HS-5 (cell line): Measurements from ENCODE around the gene LRIT1.
A peak's percentile ranks its signal among the peaks of the same experiment; 100 is the strongest.
"Not testable (repeated sequence)": the region's sequence is repeated elsewhere in the genome, so short reads cannot be mapped to it uniquely, and the experiment has no call there.

Source experiments
- DNase-seq: peaks from one replicate; pipeline ENCODE4 v3.0.0-alpha.2; 2012; ENCODE audit warnings: low read depth

Gene LRIT1, protein sequence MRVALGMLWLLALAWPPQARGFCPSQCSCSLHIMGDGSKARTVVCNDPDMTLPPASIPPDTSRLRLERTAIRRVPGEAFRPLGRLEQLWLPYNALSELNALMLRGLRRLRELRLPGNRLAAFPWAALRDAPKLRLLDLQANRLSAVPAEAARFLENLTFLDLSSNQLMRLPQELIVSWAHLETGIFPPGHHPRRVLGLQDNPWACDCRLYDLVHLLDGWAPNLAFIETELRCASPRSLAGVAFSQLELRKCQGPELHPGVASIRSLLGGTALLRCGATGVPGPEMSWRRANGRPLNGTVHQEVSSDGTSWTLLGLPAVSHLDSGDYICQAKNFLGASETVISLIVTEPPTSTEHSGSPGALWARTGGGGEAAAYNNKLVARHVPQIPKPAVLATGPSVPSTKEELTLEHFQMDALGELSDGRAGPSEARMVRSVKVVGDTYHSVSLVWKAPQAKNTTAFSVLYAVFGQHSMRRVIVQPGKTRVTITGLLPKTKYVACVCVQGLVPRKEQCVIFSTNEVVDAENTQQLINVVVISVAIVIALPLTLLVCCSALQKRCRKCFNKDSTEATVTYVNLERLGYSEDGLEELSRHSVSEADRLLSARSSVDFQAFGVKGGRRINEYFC

GRCh38 chr10:84241185-84241790, at the start of gene LRIT1:
Gene LRIT1, minus strand, starts transcription at chr10:84241546. Its CDS starts 107 bp downstream, at chr10:84241439.
- no peak for DNase-seq

GRCh38 chr10:84290235-84290634, 48.9 kb upstream of the LRIT1 start:
- no peak for DNase-seq

DNA sequence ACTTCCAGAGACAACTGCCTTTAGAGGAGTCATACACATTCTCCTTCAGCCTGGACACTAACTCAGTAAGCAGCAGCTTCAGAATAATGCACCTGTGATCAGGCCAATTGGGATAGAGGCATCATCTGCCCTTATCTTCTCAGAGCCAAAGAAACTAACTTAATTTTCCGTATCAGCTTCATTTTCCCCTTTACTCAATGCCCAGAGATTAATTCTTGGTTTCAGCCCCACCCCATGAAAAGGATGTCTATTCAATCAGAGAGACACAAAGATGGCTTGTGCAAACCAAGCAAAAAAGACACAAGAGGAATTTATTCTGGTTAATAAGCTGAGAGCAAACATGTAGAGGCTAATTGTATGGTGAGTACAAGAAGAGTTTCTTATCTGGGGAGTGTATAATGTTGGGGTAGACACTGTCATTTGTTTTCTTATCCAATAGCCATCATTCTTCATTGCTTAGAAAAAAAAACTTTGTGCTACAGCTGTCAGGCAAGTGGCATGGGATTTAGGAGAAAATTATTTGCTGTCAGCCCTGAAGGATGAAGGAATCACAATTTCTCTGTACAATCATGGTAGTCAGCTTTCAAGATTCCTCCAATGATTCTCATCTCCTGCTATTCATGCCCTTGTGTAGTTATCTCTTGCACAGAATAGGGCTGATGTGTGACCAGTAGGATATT, 48.3 kb upstream of the LRIT1 start:
- no peak for DNase-seq

DNA sequence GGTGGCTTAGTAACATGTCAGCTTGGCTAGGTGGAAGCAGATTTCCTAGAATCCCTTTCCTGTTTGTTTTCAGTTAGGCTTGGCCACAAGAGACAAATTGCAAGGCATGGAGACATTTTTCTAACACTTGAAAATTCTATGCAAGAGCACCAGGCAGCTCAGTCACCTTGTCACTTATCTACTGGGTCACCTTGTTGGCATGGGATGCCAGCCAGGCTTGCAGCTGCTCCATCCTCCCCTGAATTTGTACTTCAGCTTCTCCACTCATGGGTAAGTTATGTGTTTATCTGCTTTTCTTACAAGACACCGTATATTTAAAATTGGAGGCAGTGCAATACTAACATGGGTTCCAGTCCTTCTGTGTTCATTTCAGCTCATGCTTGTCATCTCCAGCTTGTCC, 46.8 kb upstream of the LRIT1 start:
- DNase-seq, result no peak

DNA sequence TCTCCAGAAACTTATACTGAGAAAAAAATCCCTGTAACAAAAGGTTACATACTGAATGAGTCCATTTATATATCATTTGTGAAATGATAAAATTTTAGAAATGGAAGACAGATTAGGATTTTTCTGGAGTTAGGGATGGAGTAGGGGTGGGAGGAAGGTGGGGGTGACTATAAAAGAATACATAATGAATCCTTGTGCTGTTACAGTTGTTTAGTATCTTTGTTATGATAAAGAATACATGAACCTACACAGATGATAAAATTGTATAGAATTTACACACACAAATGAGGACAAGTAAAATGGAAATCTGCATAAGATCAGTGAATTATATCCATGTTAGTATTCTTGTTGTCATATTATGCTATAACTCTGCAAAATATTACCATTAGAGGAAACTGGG, 45.3 kb upstream of the LRIT1 start:
- no peak for DNase-seq

GRCh38 chr10:84279876-84280475, 38.6 kb upstream of the LRIT1 start:
- not testable (repeated sequence) for DNase-seq

GRCh38 chr10:84270708-84271107, 29.4 kb upstream of the LRIT1 start:
- DNase-seq, result no peak

DNA sequence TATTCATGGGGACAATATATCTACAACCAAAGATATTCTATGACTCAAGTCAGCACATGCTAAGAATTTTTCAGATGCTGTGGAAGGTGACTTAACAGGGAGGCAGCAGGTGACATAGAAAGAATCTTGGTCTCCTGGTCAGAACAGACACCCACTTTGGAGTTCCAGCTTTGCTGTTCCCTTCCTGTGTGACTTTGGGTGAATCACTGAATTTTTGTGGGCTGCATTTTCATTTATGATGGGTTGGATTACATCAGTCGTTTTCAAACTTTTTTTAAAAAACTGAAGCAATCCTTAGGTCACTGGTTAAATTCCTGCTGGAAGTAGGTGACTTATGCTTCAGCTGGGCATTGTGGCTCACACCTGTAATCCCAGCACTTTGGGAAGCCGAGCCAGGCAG, 28.4 kb upstream of the LRIT1 start:
- DNase-seq, result peak; percentile 75

GRCh38 chr10:84269162-84269561, 27.8 kb upstream of the LRIT1 start:
- no peak for DNase-seq

GRCh38 chr10:84267503-84268126, 26.3 kb upstream of the LRIT1 start:
- DNase-seq, result peak; percentile 13

DNA sequence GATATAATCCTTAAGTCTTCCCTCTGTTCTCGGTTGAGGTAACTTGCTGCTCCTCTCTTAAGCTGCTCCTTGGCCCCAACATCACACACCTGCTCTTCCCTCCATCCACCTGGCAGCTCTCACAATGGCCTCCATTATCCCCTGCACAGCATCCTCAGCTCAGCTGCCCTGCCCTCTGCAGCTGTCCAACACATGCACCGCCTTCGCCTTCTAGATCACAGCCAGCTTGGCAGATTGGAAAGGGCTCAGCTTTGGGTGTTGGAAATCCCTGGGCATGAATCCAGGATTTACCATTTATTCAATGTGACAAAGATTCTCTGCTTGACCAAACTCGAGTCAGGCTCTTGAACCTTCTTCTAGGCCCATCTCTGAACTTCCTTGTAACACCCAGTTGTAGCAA, 24.1 kb upstream of the LRIT1 start:
- no peak for DNase-seq

DNA sequence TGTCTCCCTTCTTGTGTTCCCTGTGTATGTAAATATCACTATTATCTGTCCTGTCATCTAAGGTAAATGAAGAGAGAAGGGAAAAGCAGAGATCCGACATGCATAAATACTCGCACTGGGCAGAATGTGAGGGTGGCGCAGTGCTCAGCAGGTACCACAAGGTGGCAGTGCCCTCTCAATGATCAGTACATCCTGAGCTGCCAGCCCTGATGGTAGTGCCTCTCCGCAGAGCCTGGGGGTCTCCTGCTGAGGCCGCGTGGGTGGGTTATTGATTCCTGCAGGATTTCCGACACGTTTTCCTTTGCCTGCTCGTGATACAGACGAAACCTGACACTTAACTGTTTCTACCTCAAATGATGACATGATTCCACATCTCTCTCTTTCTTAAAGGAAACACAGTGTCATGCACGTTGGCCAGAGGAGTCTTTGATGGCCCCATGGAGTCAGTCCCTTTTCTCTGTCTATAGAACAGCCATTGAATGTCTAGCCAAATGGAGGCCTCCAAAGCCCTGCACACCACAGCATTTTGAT, 23.3 kb upstream of the LRIT1 start:
- DNase-seq, result peak; percentile 22

- no peak for DNase-seq
Observed at GRCh38 chr10:84263716-84264115, 22.4 kb upstream of the LRIT1 start.

DNA sequence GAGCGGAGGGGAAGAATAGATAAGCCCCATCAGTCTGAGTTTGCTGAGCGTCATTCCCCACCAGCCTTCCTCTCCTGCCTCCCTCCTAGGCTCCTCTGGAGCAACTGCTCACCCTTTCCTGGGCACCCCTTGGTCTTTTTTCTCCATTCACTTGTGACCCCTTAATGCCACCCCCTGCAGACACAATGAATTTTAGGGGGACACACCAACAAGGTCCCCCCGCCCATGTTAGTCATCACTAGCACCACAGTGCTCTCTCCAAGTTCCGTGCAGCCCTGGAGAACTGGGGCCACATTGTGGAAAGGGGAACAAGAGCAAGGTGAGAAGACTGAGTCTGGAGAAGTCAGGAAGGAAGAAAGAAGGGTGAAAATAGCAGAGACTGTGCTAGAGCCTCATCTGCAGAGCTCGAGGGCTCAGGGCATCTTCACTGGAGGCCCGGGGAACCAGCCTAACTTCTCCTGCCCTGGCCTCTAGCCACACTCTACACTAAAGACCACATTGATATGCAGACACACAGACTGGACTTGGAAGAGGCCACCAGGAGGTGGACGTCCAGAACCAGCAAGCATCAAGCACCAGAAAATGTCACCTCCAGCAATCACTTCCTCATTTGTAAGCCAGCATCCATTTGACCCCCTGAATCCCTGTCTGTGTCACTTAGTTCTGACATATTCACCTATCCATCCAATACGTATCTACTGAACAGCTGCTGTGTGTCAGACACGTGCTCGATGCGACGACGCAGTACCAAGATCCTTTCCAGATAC, 21.0 kb upstream of the LRIT1 start:
- no peak for DNase-seq

DNA sequence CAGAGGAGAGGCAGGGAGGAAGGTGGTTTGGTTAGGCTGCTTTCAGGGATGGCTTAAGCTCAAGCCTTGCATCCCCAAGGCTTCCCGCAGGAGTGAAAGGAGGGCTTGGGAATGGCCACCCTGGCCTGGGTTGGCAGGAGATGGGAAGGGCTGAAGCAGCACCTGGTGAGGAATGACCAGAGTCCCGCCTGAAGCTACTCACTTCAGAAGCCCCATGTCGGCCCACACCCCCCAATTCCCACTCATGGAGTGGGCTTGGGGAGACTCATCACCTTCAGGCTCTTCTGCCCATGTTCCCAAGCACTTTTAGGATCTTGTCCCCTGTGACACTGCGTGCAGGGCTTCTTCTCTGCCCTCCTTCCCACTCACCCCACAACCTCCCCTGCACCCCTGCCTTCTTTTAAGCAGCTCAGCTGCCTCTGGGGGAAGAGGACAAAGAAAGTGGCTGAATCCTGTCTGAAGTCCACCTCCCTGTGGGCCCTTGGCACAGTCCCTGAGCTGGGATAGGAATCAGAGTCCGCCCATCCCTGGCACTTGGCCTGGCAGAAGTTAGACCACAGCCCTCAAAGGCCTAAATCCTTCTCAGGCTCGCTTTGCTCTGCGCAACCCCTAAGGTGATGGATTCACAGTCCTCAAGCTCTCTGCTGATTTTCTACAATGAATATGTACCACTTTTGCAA, 20.0 kb upstream of the LRIT1 start:
- DNase-seq, result no peak

GRCh38 chr10:84258034-84258695, 16.8 kb upstream of the LRIT1 start:
- DNase-seq, result no peak

DNA sequence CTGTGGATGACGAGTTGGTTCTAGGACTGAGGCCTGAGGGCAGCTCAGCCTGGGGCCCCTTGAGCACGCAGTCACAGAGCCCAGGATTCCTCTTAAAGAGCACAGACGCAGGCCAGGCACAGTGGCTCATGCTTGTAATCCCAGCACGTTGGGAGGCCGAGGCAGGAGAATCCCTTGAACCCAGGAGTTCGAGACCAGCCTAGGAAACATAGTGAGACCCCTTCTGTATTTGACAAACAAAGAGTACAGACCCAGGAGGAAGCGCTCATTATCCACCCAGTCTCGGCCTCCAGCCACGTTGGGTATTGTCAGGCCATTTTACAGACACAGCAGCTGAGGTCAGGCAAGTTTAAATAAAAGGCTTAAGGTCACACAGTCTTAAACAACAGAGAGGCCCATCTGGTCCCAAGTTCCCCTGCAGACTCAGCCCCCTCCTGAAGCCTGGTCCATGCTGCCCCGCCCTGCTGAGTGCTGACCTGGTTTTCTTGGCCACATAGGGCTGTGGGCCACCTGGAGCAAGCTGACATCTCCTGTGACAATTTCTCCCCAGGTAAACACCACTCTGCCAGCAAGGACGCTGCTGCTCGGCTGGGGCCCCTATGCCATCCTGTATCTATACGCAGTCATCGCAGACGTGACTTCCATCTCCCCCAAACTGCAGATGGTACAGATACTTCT, 16.1 kb upstream of the LRIT1 start:
- DNase-seq, result no peak

DNA sequence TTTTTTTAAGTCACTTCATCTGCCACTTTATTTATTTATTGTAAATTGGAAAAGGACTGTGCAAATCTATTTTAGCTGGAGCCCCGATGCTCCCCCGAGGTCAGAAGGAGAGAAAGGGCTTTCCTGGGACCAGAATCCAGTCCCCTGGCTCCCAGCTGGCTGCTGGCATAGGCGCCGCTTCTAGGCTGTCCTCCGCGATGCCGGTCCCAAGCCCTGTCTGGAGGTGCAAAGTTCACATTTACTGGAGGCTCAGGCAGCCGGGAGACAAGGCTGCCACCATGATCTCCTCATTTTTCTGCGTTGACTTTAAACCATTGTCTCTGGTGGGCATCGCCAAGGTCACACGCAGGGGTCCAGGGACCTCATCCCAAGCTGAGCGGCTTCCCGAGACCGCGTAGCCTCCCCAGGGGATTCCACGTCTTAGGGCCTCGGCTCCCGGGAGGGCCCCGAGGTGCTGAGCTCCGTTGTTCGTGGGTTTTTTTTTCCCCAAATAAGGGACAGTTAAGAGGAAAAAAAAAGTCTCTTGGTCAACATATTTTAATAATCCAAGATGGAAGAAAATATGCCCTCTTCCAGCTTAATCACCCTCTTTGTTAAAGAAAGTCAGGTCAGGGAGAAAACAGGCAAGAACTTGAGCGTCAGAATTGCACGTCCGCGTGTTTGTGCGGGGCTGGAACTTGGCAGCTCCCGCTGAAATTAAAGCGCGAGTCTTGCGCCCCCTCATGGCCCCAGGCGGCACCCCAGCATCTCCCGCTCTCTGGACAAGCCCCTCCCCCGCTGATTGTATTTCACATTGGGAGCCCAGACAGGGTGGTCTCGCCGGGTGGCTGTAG, 15.4 kb upstream of the LRIT1 start:
- no peak for DNase-seq
